Ramos (cell line): ENCODE results near the gene MTRFR.

ENCODE experiments used
- in situ Hi-C: fragments of 300-500 bp; cut with MboI; formaldehyde crosslinking; loops from one replicate; pipeline ENCODE4 v1.14.3; 2022; ENCODE audit warnings: low sequenced_read_pairs; ENCODE audit not compliant: unreplicated experiment

MTRFR gene

DNA sequence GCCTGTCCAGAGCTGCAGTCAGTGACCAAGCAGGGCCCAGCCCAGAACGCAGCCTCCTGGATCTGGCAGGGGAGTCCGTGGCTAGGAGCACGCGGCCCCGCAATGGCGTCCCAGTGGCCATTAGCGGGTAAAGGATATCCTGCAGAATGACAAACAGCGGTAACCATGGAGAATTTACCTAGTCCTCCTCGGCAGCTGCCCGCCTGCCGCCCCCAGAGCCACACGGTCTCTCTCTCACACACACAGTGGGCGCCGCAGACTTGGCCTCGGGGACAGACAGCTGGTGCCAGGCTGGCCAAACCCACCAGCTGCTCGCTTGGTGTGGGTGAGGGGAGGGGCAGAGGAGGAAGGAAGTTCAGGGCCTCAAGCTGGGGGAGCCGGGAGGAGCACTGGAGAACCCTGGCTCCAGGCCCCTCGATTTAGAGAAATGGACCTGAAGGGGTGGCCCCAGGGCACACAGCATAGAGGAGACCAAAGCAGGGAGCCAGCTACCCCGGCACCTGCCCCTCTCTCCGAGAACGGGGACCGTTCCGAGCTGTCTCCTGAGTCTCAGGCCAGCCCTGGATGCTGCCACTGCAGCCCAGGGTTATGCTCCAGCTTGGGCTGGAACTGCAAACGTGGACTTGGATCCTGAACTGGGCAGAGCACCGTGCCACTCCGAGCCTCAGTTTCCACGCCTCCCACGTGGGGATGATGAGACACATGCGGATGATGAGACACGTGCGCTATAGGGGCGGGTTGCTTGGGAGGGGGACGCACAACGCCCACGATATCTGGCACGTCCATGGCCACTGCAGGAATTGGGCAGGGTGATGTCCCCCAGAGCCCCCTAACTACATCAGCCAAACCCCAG is 35.0 kb downstream of the MTRFR start:
- in situ Hi-C loops, result loop anchor here (10.0 kb wide), 1 partner anchor 327 kb away; no protein-coding TSS in a partner anchor

DNA sequence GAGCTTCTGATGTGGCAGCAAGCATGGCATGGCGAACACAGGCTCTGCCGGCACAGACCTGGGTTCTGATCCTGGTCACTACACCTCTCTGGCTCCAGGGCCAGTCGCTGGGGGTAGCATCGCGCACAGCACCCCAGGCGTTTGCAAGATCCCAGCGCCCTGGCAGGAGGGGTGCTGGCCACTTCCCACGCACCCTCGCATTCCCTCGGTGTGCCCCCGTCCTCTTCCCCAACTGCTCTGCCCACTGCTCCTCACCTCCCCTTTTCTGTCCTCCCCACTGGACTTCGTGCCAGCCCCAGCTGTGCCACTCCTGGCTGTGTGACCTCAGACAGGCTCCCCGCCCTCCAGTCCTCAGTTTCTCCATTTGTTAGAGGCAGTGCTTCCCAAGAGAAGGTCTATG is 35.6 kb downstream of the MTRFR start:
- in situ Hi-C loops, result loop anchor here (10.0 kb wide), 1 partner anchor 326 kb away; no protein-coding TSS in a partner anchor

- in situ Hi-C loops, result loop anchor here (10.0 kb wide), 1 partner anchor 325 kb away; no protein-coding TSS in a partner anchor
Measured at GRCh38 chr12:123269395-123269892, 36.2 kb downstream of the MTRFR start.

GRCh38 chr12:123269896-123270213 is 36.6 kb downstream of the MTRFR start:
- in situ Hi-C loops, result loop anchor here (10.0 kb wide), 1 partner anchor 325 kb away; no protein-coding TSS in a partner anchor

GRCh38 chr12:123270214-123271000 is 37.2 kb downstream of the MTRFR start:
- in situ Hi-C loops, result no loop called here

GRCh38 chr12:123271001-123271668 is 37.9 kb downstream of the MTRFR start:
- in situ Hi-C loops, result no loop called here

DNA sequence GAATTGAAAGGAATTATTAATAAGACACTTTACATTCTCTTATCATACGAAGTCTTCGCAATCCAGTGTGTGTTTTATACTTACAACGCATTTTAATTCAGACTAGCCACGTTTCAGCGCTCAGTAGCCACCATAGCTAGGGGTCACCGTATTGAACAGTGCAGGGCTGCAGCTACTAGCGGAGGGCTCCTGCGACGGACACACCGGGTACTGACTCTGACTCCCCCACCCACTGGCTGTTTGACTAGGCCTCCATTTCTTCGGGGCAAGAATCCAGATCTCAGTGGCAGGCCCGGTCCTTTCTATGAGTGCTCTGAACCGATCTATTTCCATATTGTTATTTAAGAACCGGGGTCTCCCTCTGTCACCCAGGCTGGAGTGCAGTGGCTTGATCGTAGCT is 39.9 kb downstream of the MTRFR start:
- in situ Hi-C loops, result no loop called here

DNA sequence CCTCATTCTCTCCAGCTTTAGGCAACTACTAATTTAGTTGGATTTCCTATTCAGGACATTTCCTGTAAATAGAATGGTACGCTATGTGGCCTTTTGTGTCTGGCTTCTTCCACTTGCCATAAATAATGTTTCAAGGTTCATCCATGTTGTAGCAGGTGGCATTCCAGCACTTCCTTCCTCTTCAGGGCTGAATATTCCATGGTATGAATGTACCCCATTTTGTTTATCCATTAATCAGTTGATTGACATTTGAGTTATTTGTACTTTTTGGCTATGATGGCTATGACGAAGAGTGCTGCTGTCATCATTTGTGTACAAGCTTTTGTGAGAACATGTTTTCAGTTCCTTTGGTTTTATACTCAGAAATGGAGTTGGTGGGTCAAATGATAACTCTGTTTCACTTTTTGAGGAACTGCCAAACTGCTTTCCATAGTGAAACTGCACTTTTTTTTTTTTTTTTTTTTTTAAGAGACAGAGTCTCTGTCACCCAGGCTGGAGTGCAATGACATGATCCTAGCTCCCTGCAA is 44.9 kb downstream of the MTRFR start:
- in situ Hi-C loops, result no loop called here

DNA sequence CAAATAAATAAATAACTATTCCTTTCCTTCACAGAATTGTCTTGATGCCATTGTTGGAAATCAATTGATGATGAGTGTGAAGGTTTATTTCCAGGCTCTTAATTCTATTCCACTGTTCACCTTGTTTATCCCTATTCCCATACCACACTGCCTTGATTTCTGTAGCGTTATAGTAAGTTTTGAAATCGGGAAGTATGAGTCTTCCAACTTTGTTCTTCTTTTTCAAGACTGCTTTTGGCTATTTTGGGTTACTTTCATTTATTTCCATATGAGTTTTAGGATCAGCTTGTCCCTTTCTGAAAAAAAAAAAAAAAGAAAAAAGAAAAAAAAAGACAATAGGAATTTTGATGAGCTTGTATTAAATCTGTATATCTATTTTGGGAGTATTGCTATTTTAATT is 47.7 kb downstream of the MTRFR start:
- in situ Hi-C loops, result no loop called here

GRCh38 chr12:123282111-123282510 is 48.9 kb downstream of the MTRFR start:
- in situ Hi-C loops, result no loop called here

DNA sequence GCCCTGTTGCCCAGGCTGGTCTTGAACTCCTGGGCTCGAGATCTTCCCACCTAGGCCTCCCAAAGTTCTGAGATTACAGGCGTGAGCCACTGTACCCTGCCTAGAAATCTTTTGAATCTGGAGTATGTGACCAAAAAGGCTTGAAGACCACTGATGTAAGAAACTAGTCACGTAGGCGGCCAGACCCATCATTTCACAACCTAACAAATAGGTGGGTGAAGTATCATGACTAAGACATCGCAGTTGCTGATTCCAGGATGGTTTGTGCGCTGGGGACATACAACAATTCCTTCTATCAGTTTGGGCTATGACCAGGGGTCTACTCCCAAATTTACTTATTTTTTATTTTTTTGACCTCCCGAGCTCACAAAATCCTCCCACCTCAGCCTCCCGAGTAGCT is 50.2 kb downstream of the MTRFR start:
- in situ Hi-C loops, result no loop called here

DNA sequence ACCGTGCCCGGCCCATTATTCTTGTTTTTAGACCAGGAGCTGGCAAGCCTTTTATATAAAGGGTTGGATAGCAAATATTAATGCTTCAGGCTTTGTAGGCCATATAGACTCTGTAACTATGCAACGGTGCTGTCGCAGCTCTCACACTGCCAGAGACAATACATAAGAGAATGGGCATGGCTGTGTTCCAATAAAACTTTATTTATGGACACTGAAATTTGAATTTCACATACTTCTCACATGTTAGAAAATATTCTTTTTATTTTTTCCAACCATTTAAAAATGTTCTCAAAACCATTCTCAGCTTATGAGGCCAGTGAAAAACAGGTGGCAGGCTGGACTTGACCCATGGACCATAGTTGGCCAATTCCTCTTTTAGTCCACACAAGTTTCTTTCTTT is 51.4 kb downstream of the MTRFR start:
- in situ Hi-C loops, result no loop called here

- in situ Hi-C loops, result no loop called here
Measured at GRCh38 chr12:123286652-123287373, 53.6 kb downstream of the MTRFR start.

DNA sequence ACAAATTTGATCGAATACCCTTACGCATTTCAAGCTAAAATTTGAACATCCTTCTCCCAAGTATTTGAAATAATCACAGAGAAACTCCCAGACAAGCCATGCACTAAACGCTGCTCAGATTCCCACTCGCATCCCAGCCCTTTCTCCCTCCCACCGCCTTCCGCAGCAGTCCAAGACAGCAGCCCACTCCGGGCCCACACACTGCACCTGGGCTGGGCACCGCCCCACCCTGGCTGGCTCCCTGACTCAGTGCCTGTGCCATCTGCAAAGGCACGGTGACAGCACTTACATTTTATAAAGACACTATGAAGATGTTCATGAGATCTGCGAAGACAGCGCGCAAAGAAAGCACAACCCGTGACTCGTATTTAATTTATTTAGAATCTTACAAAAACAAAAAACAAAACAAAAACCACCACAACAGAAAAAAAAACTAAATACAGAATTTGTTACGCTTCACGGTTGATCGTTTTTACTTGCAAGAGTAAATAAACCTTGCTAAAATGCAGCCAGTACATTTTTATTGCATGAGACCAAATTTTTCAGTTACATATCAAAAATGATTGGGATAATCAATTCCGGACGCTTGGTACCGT is 55.6 kb downstream of the MTRFR start:
- in situ Hi-C loops, result no loop called here

GRCh38 chr12:123289911-123290310 is 56.7 kb downstream of the MTRFR start:
- in situ Hi-C loops, result no loop called here

GRCh38 chr12:123293178-123293760 is 60.0 kb downstream of the MTRFR start:
- in situ Hi-C loops, result no loop called here

- in situ Hi-C loops, result no loop called here
Measured at GRCh38 chr12:123305136-123305535, 71.9 kb downstream of the MTRFR start.

GRCh38 chr12:123306200-123306599 is 73.0 kb downstream of the MTRFR start:
- in situ Hi-C loops, result no loop called here
